GM19397 (cell line): ENCODE measurements around the gene FDXR.

Experiments used
- ATAC-seq: cut with Tn5 transposase; IDR thresholded peaks from one replicate; pipeline ENCODE4 v1.9.1; 2021; ENCODE audit warnings: mild to moderate bottlenecking, moderate library complexity; ENCODE audit not compliant: unreplicated experiment

Gene FDXR

GRCh38 chr17:74859459-74860228, 13.2 kb downstream of the FDXR start, which contains the start of gene GRIN2C:
Gene GRIN2C (minus strand): TSS chr17:74859885. CDS start chr17:74855092, 4,793 bp downstream.
- ATAC-seq: no peak

GRCh38 chr17:74858672-74859458, 13.9 kb downstream of the FDXR start:
- no peak for ATAC-seq

GRCh38 chr17:74857191-74857590, 15.6 kb downstream of the FDXR start:
- ATAC-seq: no peak

GRCh38 chr17:74856112-74856511, 16.7 kb downstream of the FDXR start:
- ATAC-seq: no peak

- ATAC-seq: no peak
Measured at GRCh38 chr17:74855323-74855722, 17.5 kb downstream of the FDXR start.

- no peak for ATAC-seq
Measured at GRCh38 chr17:74854792-74855191, 18.0 kb downstream of the FDXR start.

GRCh38 chr17:74853669-74854068, 19.1 kb downstream of the FDXR start:
- no peak for ATAC-seq

GRCh38 chr17:74853048-74853397, 19.8 kb downstream of the FDXR start:
- no peak for ATAC-seq

GRCh38 chr17:74852237-74853047, 20.4 kb downstream of the FDXR start:
- ATAC-seq: no peak

GRCh38 chr17:74851612-74852236, 21.1 kb downstream of the FDXR start:
- ATAC-seq: no peak

GRCh38 chr17:74850914-74851313, 21.9 kb downstream of the FDXR start:
- no peak for ATAC-seq

GRCh38 chr17:74850310-74850709, 22.5 kb downstream of the FDXR start:
- ATAC-seq: no peak

GRCh38 chr17:74848656-74849399, 24.0 kb downstream of the FDXR start:
- ATAC-seq: no peak

- no peak for ATAC-seq
Measured at GRCh38 chr17:74846621-74847020, 26.2 kb downstream of the FDXR start.

- ATAC-seq: no peak
Measured at GRCh38 chr17:74843352-74843627, 29.5 kb downstream of the FDXR start.

- ATAC-seq: no peak
Measured at GRCh38 chr17:74842599-74843351, 30.0 kb downstream of the FDXR start.

GRCh38 chr17:74842146-74842598, 30.6 kb downstream of the FDXR start:
- ATAC-seq: no peak

GRCh38 chr17:74840989-74841666, 31.7 kb downstream of the FDXR start:
- ATAC-seq: no peak
